ENCODE data around the gene OR2V2. TPM values are rescaled to one million over a fixed set of nuclear protein-coding genes. Genes with fewer than 3 reads are reported as not detected.

OR2V2 gene
- polyA plus RNA-seq, 1 donor from 2014 or later, result not detected

- TF ChIP-seq EP300 (conservative IDR thresholded peaks at IDR 0.05; ENCODE audit: poor library complexity, severe bottlenecking) (no peak), REST (IDR thresholded peaks at IDR 0.05; ENCODE audit: borderline replicate concordance) (no peak), CTCF (IDR thresholded peaks at IDR 0.05; ENCODE audit: poor library complexity, severe bottlenecking) (no peak), POLR2AphosphoS5 (IDR thresholded peaks at IDR 0.05) (no peak), EZH2 (IDR thresholded peaks at IDR 0.05; ENCODE audit: borderline replicate concordance, insufficient read depth, low read length, poor library complexity, severe bottlenecking) (no peak)
- no peaks in the 10 kb centered on the region for H4K20me1 ChIP-seq (ENCODE audit: insufficient read depth)
- H3F3A ChIP-seq (ENCODE audit: insufficient read depth, low read length, poor library complexity, severe bottlenecking), result no peaks in the 10 kb centered on the region
- H3K79me2 ChIP-seq (replicated peaks; ENCODE audit: insufficient read depth, low read length), result no peaks in the 10 kb centered on the region
- no peak overlapping the region for H3K4me3 ChIP-seq (ENCODE audit: low read length)
- no peak overlapping the region for H3K27ac ChIP-seq (ENCODE audit: low read length)
- no peak overlapping the region for H3K9ac ChIP-seq (ENCODE audit: low read length)
- H3K9me3 ChIP-seq (ENCODE audit: low read length), result peaks cover 7% of the 10 kb centered on the region
- H3K36me3 ChIP-seq (ENCODE audit: insufficient read depth, low read length), result no peaks in the 10 kb centered on the region
- H3K4me2 ChIP-seq (ENCODE audit: low read length), result no peak overlapping the region
- peaks cover 28% of the 10 kb centered on the region for H3K27me3 ChIP-seq (ENCODE audit: insufficient read depth, low read depth, low read length)
- H3K9me2 ChIP-seq (ENCODE audit: insufficient read depth, low read length), result no peaks in the 10 kb centered on the region
- H2AFZ ChIP-seq (ENCODE audit: low read depth, low read length), result no peak overlapping the region
Measured at GRCh38 chr5:181119105-181119504, 28.3 kb upstream of the OR2V2 start.

- Histone ChIP-seq H3K9ac (ENCODE audit: low read length) (no peak overlapping the region), H3K27me3 (ENCODE audit: insufficient read depth, low read depth, low read length) (peaks cover 16% of the 10 kb centered on the region), H3K4me2 (ENCODE audit: low read length) (no peak overlapping the region), H3K9me3 (ENCODE audit: low read length) (no peaks in the 10 kb centered on the region), H3K79me2 (replicated peaks; ENCODE audit: insufficient read depth, low read length) (no peaks in the 10 kb centered on the region), H3K9me2 (ENCODE audit: insufficient read depth, low read length) (no peaks in the 10 kb centered on the region), H3K27ac (ENCODE audit: low read length) (no peak overlapping the region), H2AFZ (ENCODE audit: low read depth, low read length) (no peak overlapping the region), H3K36me3 (ENCODE audit: insufficient read depth, low read length) (no peaks in the 10 kb centered on the region), H4K20me1 (ENCODE audit: insufficient read depth) (no peaks in the 10 kb centered on the region), H3F3A (ENCODE audit: insufficient read depth, low read length, poor library complexity, severe bottlenecking) (no peaks in the 10 kb centered on the region), H3K4me3 (ENCODE audit: low read length) (no peak overlapping the region)
- TF ChIP-seq TAF1 (IDR thresholded peaks at IDR 0.05; ENCODE audit: low read depth), result no peak
Measured at GRCh38 chr5:181120306-181120705, 27.1 kb upstream of the OR2V2 start.

GRCh38 chr5:181120761-181121160 is 26.6 kb upstream of the OR2V2 start:
- Histone ChIP-seq H2AFZ (ENCODE audit: low read depth, low read length) (no peak overlapping the region), H3K4me3 (ENCODE audit: low read length) (no peak overlapping the region), H3K9me2 (ENCODE audit: insufficient read depth, low read length) (no peaks in the 10 kb centered on the region), H3K9ac (ENCODE audit: low read length) (no peak overlapping the region), H3K36me3 (ENCODE audit: insufficient read depth, low read length) (no peaks in the 10 kb centered on the region), H4K20me1 (ENCODE audit: insufficient read depth) (no peaks in the 10 kb centered on the region), H3F3A (ENCODE audit: insufficient read depth, low read length, poor library complexity, severe bottlenecking) (no peaks in the 10 kb centered on the region), H3K9me3 (ENCODE audit: low read length) (no peaks in the 10 kb centered on the region), H3K27me3 (ENCODE audit: insufficient read depth, low read depth, low read length) (peaks cover 11% of the 10 kb centered on the region), H3K27ac (ENCODE audit: low read length) (no peak overlapping the region), H3K79me2 (replicated peaks; ENCODE audit: insufficient read depth, low read length) (no peaks in the 10 kb centered on the region), H3K4me2 (ENCODE audit: low read length) (no peak overlapping the region)
- TF ChIP-seq RAD21 (conservative IDR thresholded peaks at IDR 0.05) (no peak), MXI1 (conservative IDR thresholded peaks at IDR 0.05; ENCODE audit: poor library complexity, severe bottlenecking) (no peak), SMC3 (conservative IDR thresholded peaks at IDR 0.05; ENCODE audit: poor library complexity) (no peak)
